Sigmoid colon (tissue), 7 donors: ENCODE results near the gene OCEL1. TPM values are rescaled to one million over a fixed set of nuclear protein-coding genes. Genes with fewer than 3 reads are reported as not detected.

ENCODE experiments used
- DNase-seq: peaks from one replicate; pipeline ENCODE4 v3.0.0-alpha.2; 2019
- H3K27ac ChIP-seq, 4 donors: fragments of 200-600 bp; sonication (generic); one replicate each; pipeline ENCODE4 v1.5.1; 2016 to 2019; ENCODE audit warnings: mild to moderate bottlenecking in 1 of 4
- H3K27me3 ChIP-seq, 3 donors: fragments of 200-600 bp; sonication (generic); one replicate each; pipeline ENCODE4 v1.5.1; 2019; ENCODE audit warnings: mild to moderate bottlenecking in 1 of 3
- H3K36me3 ChIP-seq, 4 donors: fragments of 200-600 bp; sonication (generic); one replicate each; pipeline ENCODE4 v1.5.1; 2016 to 2019
- H3K4me1 ChIP-seq, 4 donors: fragments of 200-600 bp; sonication (generic); one replicate each; pipeline ENCODE4 v1.5.1; 2017 to 2019
- H3K4me3 ChIP-seq, 4 donors: fragments of 200-600 bp; sonication (generic); one replicate each; pipeline ENCODE4 v1.5.1; 2017 to 2019; ENCODE audit warnings: mild to moderate bottlenecking in 2 of 4, moderate library complexity in 1 of 4
- H3K9me3 ChIP-seq, 4 donors: fragments of 200-600 bp in 3 of 4; sonication (generic) in 3 of 4; one replicate each; pipeline versions ENCODE4 v1.5.1 to v1.6.1; 2013 to 2019
- EP300 ChIP-seq, 4 donors: sonication (generic); formaldehyde crosslinking; IDR thresholded peaks; one replicate each; pipeline ENCODE4 v1.6.1; 2017; ENCODE audit warnings: antibody characterized with exemption in 4 of 4
- POLR2A ChIP-seq, 2 donors: fragments of 450-650 bp; IDR thresholded peaks; one replicate each; pipeline ENCODE4 v1.6.1; 2016; ENCODE audit warnings: antibody characterized with exemption in 2 of 2, mild to moderate bottlenecking in 2 of 2, moderate library complexity in 2 of 2
- POLR2AphosphoS5 ChIP-seq, 4 donors: sonication (generic); formaldehyde crosslinking; IDR thresholded peaks; one replicate each; pipeline ENCODE4 v1.6.1; 2017; ENCODE audit warnings: antibody characterized with exemption in 4 of 4
- WGBS, 2 donors: extraction: QIAGEN DNeasy Blood & Tissue Kit; methylation state at CpG; one replicate each; pipeline ENCODE4 v1.1.7; 2013; 5-methylcytosine and 5-hydroxymethylcytosine counted together
- intact Hi-C: fragments of 100-400 bp; cut with DNase I; formaldehyde crosslinking; loops from one replicate; pipeline ENCODE4 v1.15.1; 2023
- polyA plus RNA-seq, 3 donors: library from polyadenylated mRNA; stranded (reverse); fragments of 200-250 nt; gene quantifications; one replicate each; pipeline ENCODE4 v1.2.3, GENCODE V29; 2013
- total RNA-seq, 4 donors: library from RNA; depleted of rRNA; stranded (reverse); fragments of >200 nt; gene quantifications; one replicate each; pipeline ENCODE4 v1.1.0, GENCODE V29; 2016
- TF ChIP-seq, protein P1 (sequence below), 4 experiments: fragments of 450-650 bp in 3 of 4; fragments of 200-600 bp in 1 of 4; IDR thresholded peaks; one replicate each; pipeline ENCODE4 v1.5.1; 2016 to 2019; ENCODE audit warnings: antibody characterized with exemption in 4 of 4, mild to moderate bottlenecking in 3 of 4, moderate library complexity in 2 of 4
- donor health status: healthy with polysubstance abuse.
- donor health status: Bipolar disorder and iron deficiency.
- donor health status: healthy.

Gene OCEL1
- total and polyA plus RNA-seq, 7 donors, result 7.5 to 79.8 (median 15.8) TPM

DNA sequence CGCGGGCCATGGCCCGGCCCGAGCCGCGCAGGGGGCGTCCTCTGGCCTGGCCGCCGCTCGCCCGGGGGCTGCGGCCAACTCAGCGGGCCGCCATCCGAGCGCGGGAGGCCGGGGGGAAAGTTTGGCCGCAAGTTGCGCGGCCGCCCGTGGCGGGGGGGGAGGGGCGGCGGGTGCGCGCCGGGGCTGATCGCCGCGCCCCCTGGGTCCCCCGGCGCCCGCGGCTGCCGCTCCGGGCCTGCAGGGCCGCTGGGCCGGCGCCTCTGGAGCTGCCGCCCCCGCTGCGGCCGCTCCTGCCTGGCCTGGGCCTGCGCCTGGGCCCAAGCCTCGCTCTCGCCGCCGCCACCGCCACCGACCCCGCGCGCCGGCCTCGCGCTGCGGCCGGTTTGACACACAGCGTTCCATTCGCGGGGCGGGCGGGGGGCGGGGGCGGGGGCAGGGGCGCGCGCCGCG lies 19.5 kb downstream of the OCEL1 start, which contains the start of gene NR2F6:
Gene NR2F6 (minus strand): TSS at position 385 of the 450 bp plus-strand sequence. CDS start 699 bp downstream, outside the sequence.
- intact Hi-C loops, result loop anchor here (2.0 to 5.0 kb wide), 4 partner anchors 19 to 62 kb away; partner anchors contain the start of genes ANKLE1, BABAM1, DDA1 and MRPL34
- no peaks in the 10 kb centered on the region for H3K9me3 ChIP-seq
- TF ChIP-seq POLR2A (IDR thresholded peaks at IDR 0.05), result no peak
- peak; percentile 45 to 82 (median 70) for TF ChIP-seq POLR2AphosphoS5 (IDR thresholded peaks at IDR 0.05)
- peak within 1 kb of the TSS; percentile 84 to 88 (median 84) for H3K27ac ChIP-seq
- no peak for DNase-seq
- H3K36me3 ChIP-seq, result no peaks in the 10 kb centered on the region
- H3K4me1 ChIP-seq, result peaks cover 0 to 45% (median 34%) of the 10 kb centered on the region in 4 donors
- peak within 1 kb of the TSS; percentile 62 to 95 (median 84) for H3K4me3 ChIP-seq
- no peaks in the 10 kb centered on the region for H3K27me3 ChIP-seq
- WGBS, 2 donors, result 1% methylated on average over 72 of the region's 72 CpGs

DNA sequence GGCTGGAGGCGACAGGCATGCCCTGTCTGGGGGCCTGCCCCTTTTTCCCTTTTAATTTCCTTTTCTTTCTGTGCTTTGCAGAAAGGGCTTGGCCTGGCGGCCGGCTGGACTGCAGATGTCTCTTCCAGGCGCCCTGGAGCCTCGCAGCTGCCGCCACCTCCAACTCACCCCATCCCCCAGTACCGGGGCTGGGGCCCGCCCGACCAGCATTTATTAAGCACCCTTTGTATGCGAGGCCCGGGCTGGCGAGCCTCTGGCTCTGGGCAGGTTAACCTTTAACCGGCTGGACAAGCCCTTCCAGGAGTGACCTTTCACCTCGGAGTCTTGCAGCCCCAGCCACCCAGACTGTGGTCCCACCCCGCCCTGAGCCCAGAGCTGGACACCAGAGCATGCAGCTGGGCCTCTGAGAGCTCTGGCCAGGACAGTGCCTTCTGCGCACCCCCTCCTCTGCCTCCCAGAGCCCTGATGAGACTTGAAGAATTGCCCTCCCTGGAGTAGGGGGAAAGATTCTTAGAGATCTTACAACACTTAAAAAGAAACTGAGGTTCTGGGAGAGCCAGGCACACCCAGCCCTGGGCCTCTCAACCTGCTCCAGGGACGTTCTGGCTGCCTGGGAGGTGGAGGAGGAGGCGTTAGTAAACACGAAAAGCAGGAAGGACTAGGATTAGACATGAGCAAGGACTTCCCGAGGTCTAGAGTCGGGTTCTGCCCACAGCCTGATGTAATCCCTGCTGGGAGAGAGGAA lies 20.8 kb downstream of the OCEL1 start:
- peak overlapping the region; percentile 81 to 88 (median 84) for H3K27ac ChIP-seq
- peak overlapping the region; percentile 46 to 95 (median 84) for H3K4me3 ChIP-seq
- 6 to 20% methylated on average over 21 of the region's 21 CpGs for WGBS, 2 donors
- DNase-seq, result no peak
- peaks cover 0 to 42% (median 31%) of the 10 kb centered on the region in 4 donors for H3K4me1 ChIP-seq
- intact Hi-C loops, result loop anchor here (5.0 kb wide), 2 partner anchors 35 to 60 kb away; partner anchors contain the start of genes ANKLE1, DDA1 and MRPL34
- no peaks in the 10 kb centered on the region for H3K36me3 ChIP-seq
- H3K9me3 ChIP-seq, result no peaks in the 10 kb centered on the region
- no peak for TF ChIP-seq EP300 (IDR thresholded peaks at IDR 0.05)
- TF ChIP-seq POLR2A (IDR thresholded peaks at IDR 0.05), result no peak
- TF ChIP-seq, protein P1, sequence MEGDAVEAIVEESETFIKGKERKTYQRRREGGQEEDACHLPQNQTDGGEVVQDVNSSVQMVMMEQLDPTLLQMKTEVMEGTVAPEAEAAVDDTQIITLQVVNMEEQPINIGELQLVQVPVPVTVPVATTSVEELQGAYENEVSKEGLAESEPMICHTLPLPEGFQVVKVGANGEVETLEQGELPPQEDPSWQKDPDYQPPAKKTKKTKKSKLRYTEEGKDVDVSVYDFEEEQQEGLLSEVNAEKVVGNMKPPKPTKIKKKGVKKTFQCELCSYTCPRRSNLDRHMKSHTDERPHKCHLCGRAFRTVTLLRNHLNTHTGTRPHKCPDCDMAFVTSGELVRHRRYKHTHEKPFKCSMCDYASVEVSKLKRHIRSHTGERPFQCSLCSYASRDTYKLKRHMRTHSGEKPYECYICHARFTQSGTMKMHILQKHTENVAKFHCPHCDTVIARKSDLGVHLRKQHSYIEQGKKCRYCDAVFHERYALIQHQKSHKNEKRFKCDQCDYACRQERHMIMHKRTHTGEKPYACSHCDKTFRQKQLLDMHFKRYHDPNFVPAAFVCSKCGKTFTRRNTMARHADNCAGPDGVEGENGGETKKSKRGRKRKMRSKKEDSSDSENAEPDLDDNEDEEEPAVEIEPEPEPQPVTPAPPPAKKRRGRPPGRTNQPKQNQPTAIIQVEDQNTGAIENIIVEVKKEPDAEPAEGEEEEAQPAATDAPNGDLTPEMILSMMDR (IDR thresholded peaks at IDR 0.05), result no peak
- peak in 1 of 4 donors; percentile 18 for TF ChIP-seq POLR2AphosphoS5 (IDR thresholded peaks at IDR 0.05)
- no peaks in the 10 kb centered on the region for H3K27me3 ChIP-seq

DNA sequence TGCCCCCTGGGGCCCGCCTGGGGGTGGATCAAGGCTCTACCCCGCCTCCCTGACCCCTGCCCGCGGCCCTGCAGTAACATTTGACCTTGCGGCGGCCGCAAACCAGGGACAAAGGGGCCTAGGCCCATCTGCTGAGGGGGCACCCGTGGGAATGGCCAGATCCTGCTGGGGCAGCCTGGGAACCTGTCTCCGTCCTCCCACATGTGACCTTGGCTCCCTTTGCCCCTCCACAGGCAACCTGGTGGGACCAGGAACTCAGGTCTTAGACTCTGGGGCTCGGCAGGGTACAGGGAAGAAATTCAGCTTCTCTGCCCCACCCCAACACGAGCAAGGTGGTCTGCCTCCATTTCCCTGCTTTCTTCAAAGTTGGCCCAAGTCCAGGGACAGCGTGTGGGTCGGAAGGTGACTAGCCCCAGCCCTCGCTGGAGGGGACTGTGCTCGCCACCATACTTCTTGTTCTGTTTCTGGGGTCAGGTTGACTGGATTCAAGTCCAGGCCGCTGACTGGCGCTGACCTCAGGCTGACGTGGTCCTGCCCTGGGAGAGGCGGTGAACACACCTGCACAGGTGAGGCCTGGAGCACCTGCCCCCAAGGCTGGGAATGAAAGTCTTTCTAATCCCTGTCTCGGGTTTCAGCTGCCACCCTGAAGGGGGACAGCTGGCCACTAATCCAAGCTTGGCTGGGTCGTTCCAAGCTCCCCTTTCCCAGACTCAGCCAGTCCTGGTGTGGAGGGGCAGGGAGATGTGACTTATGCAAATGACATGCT lies 22.2 kb downstream of the OCEL1 start:
- H3K4me1 ChIP-seq, result peaks cover 0 to 28% (median 20%) of the 10 kb centered on the region in 4 donors

DNA sequence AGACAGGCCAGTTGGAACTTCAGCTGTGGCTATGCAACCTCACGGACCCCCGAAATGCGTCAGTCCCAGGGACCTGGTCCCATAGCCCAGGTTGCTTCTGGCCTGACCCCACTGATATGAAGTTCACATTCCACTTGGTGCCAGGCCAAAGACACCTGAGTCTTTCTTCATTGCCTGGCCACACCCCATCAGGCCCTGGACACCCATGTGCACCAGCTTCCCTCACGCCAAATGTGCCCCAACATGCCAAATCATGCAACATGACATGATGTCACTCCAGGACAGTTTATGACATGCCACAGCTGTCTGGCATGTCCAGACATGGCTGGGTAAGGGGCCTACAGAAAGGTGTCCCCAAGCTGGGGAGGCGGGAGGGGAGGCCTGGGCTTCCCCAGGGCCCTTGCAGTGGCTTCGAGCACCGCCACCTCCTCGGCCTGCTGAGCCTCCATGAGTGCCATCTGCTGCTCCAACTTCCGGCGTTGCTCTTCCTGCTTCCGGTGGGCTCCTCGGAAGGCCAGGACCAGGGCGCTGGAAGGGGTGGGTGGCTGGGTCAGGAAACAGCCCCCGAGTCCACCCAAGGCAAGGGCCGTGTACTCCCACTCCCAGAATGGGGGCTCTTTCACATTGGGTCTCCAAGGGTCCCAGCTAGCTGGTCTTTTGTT lies 24.0 kb downstream of the OCEL1 start:
- peaks cover 0 to 13% (median 10%) of the 10 kb centered on the region in 4 donors for H3K4me1 ChIP-seq
- no peaks in the 10 kb centered on the region for H3K9me3 ChIP-seq
- no peak for DNase-seq
- H3K4me3 ChIP-seq, result no peak overlapping the region
- H3K27me3 ChIP-seq, result no peaks in the 10 kb centered on the region
- TF ChIP-seq POLR2AphosphoS5 (IDR thresholded peaks at IDR 0.05) (no peak), EP300 (IDR thresholded peaks at IDR 0.05) (no peak), POLR2A (IDR thresholded peaks at IDR 0.05) (no peak)
- TF ChIP-seq, protein P1 (IDR thresholded peaks at IDR 0.05), result no peak
- no peak overlapping the region for H3K27ac ChIP-seq
- intact Hi-C loops, result loop anchor here (5.0 kb wide), 2 partner anchors 32 to 57 kb away; partner anchors contain the start of genes ANKLE1, DDA1 and MRPL34
- WGBS, 2 donors, result 78 to 86% methylated on average over 15 of the region's 15 CpGs
- no peaks in the 10 kb centered on the region for H3K36me3 ChIP-seq

More for the DNA sequence above, 22.2 kb downstream of the OCEL1 start:
- intact Hi-C loops, result loop anchor here (5.0 kb wide), 2 partner anchors 34 to 59 kb away; partner anchors contain the start of genes ANKLE1, DDA1 and MRPL34
- no peaks in the 10 kb centered on the region for H3K27me3 ChIP-seq
- no peak for DNase-seq
- WGBS, 2 donors, result 28 to 68% methylated on average over 21 of the region's 21 CpGs
- H3K9me3 ChIP-seq, result no peaks in the 10 kb centered on the region
- TF ChIP-seq EP300 (IDR thresholded peaks at IDR 0.05) (no peak), POLR2AphosphoS5 (IDR thresholded peaks at IDR 0.05) (no peak), POLR2A (IDR thresholded peaks at IDR 0.05) (no peak)
- TF ChIP-seq, protein P1 (IDR thresholded peaks at IDR 0.05), result no peak
- peak overlapping the region in 1 of 4 donors; percentile 8 for H3K27ac ChIP-seq
- H3K36me3 ChIP-seq, result no peaks in the 10 kb centered on the region
- H3K4me3 ChIP-seq, result no peak overlapping the region
